CMK (cell line): Measurements from ENCODE around the gene SMIM20.

ENCODE experiments used
- DNase-seq: peaks from one replicate; pipeline ENCODE4 v3.0.0-alpha.2; 2010; ENCODE audit warnings: low read depth

SMIM20 gene

DNA sequence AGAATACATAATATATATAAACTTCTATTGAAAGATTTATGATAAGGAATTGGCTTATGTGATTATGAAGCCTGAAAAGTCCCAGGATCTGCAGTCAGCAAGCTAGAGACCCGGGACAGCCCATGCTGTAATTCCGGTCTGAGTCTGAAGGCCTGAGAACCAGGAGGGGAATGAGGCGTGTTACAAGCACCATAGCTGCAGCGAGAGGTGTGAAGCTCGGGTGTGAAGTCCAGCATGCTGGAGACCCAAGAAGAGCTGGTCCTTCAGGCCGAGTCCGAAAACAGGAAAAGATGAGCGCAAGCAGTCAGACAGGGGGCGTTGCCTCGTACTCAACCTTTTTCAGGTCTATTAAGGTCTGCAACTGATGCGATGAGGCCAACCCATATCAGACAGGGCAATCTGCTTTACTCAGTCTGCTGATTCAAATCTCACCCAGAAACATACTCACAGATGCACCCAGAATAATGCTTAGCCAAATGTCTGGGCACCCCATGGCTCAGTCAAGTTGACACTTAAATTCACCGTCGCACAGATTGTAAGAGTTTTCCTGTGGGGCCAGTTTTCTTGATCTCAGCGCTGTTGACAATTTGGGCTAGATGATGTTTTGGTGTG is 40.4 kb downstream of the SMIM20 start:
- DNase-seq: no peak

DNA sequence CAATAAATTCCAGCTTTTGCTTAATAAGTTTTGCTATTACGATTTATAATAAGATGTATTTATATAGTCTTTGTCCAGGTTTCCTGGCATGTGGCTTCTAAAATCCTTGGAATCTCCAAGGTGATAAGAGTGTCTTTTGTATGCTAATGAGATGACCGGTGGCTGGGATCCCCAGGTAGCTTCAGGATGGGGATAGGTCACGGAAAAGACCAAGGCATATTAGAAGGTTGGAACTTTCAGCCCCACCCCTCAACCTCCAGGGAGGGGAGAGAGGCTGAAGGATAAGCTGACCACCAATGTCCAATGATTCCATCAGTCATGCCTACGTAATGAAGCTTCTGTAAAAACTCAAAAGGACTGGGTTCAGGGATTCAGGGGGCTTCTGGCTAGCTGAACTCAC is 41.7 kb downstream of the SMIM20 start:
- DNase-seq: no peak

GRCh38 chr4:25956260-25956659 is 42.2 kb downstream of the SMIM20 start:
- no peak for DNase-seq

DNA sequence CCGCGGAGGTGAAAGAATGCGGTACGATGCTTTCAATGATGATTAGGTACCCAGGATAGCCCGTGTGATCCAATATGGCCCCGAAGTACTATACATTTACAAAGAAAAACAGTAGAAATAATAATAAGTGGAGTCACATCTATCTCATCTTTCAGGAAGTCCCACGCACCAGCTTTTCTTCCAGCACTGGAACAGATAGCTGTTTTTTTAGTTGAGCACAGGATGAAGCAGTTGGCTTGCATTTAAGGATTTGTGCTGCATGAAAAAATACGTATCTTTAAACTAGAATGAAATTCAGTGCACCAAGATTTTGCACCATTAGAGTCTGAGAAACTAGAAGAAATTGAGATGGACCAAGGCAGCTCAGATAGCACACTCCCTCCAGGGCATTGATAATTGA is 44.1 kb downstream of the SMIM20 start:
- DNase-seq: no peak

GRCh38 chr4:25962393-25962792 is 48.4 kb downstream of the SMIM20 start:
- DNase-seq: no peak

- no peak for DNase-seq
These were observed 51.6 kb downstream of the SMIM20 start for GRCh38 chr4:25965629-25966028.

- no peak for DNase-seq
These were observed 52.2 kb downstream of the SMIM20 start for GRCh38 chr4:25966171-25966570.

DNA sequence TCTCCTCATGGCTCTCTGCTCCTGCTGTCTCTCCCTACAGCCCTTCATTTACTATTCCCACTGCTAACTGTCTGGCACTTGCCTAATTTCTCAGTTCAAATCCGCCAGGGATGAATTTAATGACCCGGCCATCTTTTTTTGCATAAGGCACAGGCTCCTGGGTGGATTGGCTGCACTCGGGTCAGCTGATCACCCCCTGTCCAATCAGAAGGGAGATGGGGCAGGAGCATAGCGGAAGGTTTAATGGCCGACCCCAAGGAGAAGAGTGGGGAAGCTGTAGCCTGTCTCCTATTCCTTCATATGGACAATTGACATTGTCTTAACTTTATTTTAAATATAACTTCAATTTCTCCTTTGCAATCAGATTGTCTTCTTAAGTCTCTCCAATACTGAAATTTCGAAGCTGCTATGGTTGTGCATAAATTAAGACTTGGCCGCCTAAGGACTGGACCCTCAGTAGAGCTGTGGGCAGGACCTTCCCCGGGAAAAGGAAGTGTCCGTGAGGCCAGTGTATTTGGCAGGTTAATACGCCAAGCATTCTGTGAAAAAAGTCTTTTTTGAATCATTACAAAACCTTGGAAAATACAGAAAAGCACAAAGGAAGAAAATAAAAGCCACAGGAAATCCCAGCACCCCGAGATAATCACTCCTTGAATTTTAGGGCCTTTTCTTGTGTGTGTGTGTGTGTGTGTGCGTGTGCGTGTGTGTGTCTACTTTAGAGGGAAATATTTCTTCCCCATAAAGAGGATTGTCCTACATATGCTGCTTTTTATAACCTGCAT is 55.5 kb downstream of the SMIM20 start:
- no peak for DNase-seq

DNA sequence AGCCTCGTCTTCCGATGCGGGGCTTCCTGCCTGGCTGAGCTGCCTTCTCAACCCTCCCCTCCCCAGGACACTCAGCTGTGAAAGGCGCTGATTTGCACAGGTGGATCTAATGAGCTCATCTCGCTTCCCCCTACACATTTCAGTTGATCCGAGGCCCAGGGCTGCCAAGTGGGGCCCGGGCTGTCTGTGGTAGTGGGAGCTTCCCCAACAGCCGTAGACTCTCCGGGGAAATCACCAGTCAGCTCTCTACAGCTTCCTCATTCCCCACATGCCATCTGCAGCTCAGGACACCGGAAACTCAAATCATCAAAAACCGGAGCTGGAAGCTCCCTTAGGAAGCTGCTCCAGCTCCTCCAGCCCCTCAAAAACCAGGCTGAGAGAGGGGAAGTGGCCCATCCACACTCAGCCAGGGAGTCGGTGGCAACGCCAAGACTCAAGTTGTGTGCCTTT is 56.2 kb downstream of the SMIM20 start:
- no peak for DNase-seq

DNA sequence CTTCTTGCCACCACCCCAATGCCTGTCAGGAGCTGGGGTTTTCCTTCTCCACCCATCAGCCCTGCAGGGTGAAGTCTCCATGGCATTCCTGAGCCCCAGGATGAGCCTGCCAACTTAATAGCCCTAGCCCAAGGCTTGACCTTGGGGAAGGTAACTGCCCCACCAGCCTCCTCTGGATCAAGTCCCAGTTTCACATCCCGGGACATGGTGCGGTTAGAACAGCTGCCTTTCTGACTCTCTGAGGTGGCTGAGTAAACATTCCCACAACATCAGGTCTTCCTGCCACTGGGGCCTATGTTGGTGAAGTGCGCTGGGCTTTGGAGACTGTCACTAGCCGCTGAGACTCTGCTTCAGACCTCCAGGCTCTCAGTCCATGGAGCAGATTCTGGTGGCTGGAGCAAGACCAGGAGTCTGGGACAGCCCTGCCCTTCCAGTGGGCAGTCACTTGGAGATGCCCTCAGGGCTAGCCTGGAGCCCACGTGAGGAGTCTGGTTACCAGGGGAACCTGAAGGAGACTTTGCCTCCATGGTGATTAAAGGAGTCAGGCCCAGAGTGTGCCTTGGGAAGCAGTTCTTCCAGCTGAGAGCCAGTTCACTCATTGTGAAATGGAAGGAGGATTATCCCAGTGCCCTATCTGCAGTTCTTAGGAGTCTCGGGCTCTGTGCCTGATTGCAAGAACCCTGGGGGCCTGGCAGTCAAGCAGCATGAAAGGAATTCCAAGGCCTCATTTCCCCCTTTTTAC is 56.8 kb downstream of the SMIM20 start:
- DNase-seq: no peak

DNA sequence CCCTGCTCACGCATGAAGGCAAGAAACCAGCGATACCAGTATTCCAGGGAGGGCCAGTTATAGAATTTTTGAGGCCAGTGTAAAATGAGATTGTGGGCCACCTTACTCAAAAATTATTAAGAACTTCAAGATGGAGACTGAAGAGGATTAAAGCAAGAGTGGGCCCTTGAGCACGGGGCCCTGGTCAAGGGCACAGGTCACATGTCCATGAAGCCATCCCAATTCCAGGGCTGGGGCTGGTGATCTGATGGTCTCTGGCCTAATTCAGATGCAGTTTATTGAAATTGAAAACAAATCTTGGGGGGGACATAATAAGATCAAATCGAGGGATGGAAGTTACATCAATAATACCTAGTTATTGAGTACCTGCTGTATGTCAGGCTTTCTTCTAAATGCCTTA is 58.3 kb downstream of the SMIM20 start:
- DNase-seq: no peak

DNA sequence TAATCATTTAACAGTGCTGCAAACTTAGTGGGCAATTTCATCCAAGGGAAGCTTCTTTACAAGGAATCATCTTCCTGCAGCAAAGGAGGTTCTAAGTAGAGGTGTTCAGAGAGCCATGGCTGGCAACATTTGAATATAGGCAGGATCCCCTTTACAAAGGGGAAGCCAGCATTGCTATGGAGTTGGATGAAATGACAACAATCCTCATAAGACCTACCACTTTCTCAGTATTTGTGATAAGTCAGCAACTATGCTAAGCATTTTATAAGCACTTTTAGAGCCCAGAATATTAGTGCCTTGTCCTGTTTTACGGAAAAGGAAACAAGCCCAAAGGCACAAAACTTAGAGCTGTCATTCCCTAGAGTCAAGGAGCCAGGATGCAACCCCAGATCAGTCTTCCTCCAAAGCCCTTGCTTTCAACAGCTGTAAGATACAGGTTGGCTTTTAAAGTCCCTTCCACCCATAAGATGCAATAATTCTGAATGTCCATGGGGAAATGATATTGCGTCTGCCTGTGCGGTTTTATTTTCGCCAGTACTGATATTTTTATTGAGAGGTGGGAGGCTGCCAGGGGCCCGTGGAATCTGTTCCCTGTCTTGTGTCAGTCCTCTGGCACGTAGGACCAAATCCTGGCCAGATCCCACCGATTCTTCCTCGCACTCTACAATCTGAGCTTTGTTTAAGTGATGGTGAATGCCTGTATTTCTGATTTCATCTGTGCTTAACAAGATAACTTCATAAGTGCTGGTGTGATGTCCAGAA is 59.1 kb downstream of the SMIM20 start:
- no peak for DNase-seq

- DNase-seq: no peak
These were observed 62.8 kb downstream of the SMIM20 start for GRCh38 chr4:25976780-25977179.

- DNase-seq: no peak
These were observed 63.6 kb downstream of the SMIM20 start for GRCh38 chr4:25977397-25978170.

DNA sequence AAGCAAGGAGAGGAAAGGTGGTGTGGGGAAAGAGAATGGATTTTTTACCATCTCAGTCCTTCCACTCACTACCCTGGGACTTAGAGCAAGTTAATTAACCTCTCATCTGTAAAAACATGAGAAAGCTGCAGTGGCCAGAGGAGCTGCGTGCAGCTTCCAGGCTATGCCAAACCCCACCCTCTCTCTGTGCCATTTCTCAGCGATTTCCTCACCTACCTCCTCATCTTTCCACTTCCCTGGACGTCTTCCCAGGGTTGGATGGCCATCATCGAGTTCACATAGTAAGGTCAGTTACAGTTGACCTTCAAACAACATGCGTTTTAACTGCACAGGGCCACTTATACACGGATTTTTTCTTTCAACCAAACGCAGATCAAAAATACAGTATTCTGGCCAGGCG is 64.3 kb downstream of the SMIM20 start:
- no peak for DNase-seq
